A673 (cell line): ENCODE measurements around the gene ETV4. TPM values are rescaled to one million over a fixed set of nuclear protein-coding genes. Genes with fewer than 3 reads are reported as not detected.

Experiments used
- BruUV-seq: library from RNA; stranded (reverse); fragments of 400-500 nt; replicated peaks from 2 replicates; lab custom pipeline; 2021; lab: Mats Ljungman, UMichigan
- CTCF ChIA-PET: fragments of 300-600 bp; sonication (Branson Sonifier 250); formaldehyde crosslinking; loops from one replicate; lab custom pipeline; 2022; ENCODE audit warnings: antibody characterized with exemption; lab: Charles Lee
- POLR2A ChIA-PET: fragments of 300-600 bp; sonication (Branson Sonifier 250); formaldehyde crosslinking; loops from one replicate; lab custom pipeline; 2022; ENCODE audit warnings: antibody characterized with exemption; ENCODE audit not compliant: low non-redundant PET; lab: Charles Lee
- DNase-seq: peaks from one replicate; pipeline ENCODE4 v3.0.0-alpha.2; 2015; ENCODE audit warnings: low spot score
- H3K27ac ChIP-seq: fragments of 200-600 bp; sonication (generic); 2 replicates; pipeline ENCODE4 v1.5.1; 2016; ENCODE audit warnings: mixed run types, low read depth, mild to moderate bottlenecking, mixed read lengths, antibody characterized with exemption, low read length; ENCODE audit not compliant: poor library complexity, severe bottlenecking
- H3K27me3 ChIP-seq: fragments of 200-600 bp; sonication (generic); replicated peaks from 2 replicates; pipeline ENCODE4 v1.6.1; 2017; ENCODE audit warnings: mixed run types, low read depth, mild to moderate bottlenecking, mixed read lengths, antibody characterized with exemption, low read length; ENCODE audit not compliant: insufficient read depth, poor library complexity
- H3K36me3 ChIP-seq: fragments of 200-600 bp; sonication (generic); 2 replicates; pipeline ENCODE4 v1.6.1; 2016; ENCODE audit warnings: mixed run types, mild to moderate bottlenecking, mixed read lengths, antibody characterized with exemption, low read length; ENCODE audit not compliant: insufficient read depth, poor library complexity, severe bottlenecking
- H3K4me1 ChIP-seq: fragments of 200-600 bp; sonication (generic); 2 replicates; pipeline ENCODE4 v1.6.1; 2017; ENCODE audit warnings: mixed run types, mild to moderate bottlenecking, mixed read lengths, antibody characterized with exemption, low read length; ENCODE audit not compliant: insufficient read depth, poor library complexity, severe bottlenecking
- H3K4me3 ChIP-seq: fragments of 200-600 bp; sonication (generic); 2 replicates; pipeline ENCODE4 v1.5.1; 2016; ENCODE audit warnings: low read depth, mixed run types, mild to moderate bottlenecking, mixed read lengths, low read length; ENCODE audit not compliant: poor library complexity, severe bottlenecking
- H3K9me3 ChIP-seq: fragments of 200-600 bp; sonication (generic); 2 replicates; pipeline ENCODE4 v1.6.1; 2016; ENCODE audit warnings: mixed run types, low read depth, mild to moderate bottlenecking, mixed read lengths, antibody characterized with exemption, low read length; ENCODE audit not compliant: poor library complexity, severe bottlenecking
- EZH2 ChIP-seq: fragments of 200-600 bp; sonication (generic); IDR thresholded peaks from 2 replicates; pipeline ENCODE4 v1.6.1; 2017; ENCODE audit warnings: borderline replicate concordance, low read depth, mild to moderate bottlenecking, mixed read lengths, antibody characterized with exemption, low read length; ENCODE audit not compliant: poor library complexity, severe bottlenecking
- intact Hi-C: fragments of 100-400 bp; cut with micrococcal nuclease; formaldehyde crosslinking; loops from one replicate; pipeline ENCODE4 v1.10.0; 2022; ENCODE audit not compliant: unreplicated experiment
- total RNA-seq: library from RNA; stranded (reverse); gene quantifications from 2 replicates; pipeline ENCODE4 v1.2.3, GENCODE V29; 2021
- TF ChIP-seq, protein P1 (sequence below): fragments of 300-800, 200-600 bp; sonication (generic); conservative IDR thresholded peaks from 2 replicates; pipeline ENCODE4 v1.5.1; 2017; ENCODE audit warnings: low read depth, mild to moderate bottlenecking, antibody characterized with exemption, low read length, moderate library complexity, mixed read lengths

Gene ETV4
- total RNA-seq, 1 experiment from 2014 or later: 31.2 TPM

GRCh38 chr17:43490621-43491020 lies 55.5 kb downstream of the ETV4 start:
- Histone ChIP-seq H3K4me1 (no peaks in the 10 kb centered on the region), H3K36me3 (peaks cover 10% of the 10 kb centered on the region), H3K27me3 (no peaks in the 10 kb centered on the region), H3K9me3 (no peaks in the 10 kb centered on the region), H3K27ac (no peak overlapping the region), H3K4me3 (no peak overlapping the region)
- intact Hi-C loops: no loop called here
- TF ChIP-seq, protein P1, sequence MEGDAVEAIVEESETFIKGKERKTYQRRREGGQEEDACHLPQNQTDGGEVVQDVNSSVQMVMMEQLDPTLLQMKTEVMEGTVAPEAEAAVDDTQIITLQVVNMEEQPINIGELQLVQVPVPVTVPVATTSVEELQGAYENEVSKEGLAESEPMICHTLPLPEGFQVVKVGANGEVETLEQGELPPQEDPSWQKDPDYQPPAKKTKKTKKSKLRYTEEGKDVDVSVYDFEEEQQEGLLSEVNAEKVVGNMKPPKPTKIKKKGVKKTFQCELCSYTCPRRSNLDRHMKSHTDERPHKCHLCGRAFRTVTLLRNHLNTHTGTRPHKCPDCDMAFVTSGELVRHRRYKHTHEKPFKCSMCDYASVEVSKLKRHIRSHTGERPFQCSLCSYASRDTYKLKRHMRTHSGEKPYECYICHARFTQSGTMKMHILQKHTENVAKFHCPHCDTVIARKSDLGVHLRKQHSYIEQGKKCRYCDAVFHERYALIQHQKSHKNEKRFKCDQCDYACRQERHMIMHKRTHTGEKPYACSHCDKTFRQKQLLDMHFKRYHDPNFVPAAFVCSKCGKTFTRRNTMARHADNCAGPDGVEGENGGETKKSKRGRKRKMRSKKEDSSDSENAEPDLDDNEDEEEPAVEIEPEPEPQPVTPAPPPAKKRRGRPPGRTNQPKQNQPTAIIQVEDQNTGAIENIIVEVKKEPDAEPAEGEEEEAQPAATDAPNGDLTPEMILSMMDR: no peak
- no peak for TF ChIP-seq EZH2
- POLR2A ChIA-PET: no interaction called here
- DNase-seq: no peak
- BruUV-seq: no TSS peak
- CTCF ChIA-PET: no interaction called here

- H3K36me3 ChIP-seq: no peaks in the 10 kb centered on the region
- intact Hi-C loops: loop anchor here (1.0 to 5.0 kb wide), 3 partner anchors 90 to 157 kb away; no protein-coding TSS in a partner anchor
- no peaks in the 10 kb centered on the region for H3K4me1 ChIP-seq
- TF ChIP-seq, protein P1: peak; percentile 99
- TF ChIP-seq EZH2: no peak
- H3K27ac ChIP-seq: peak within 1 kb of the TSS; percentile 72
- no peaks in the 10 kb centered on the region for H3K27me3 ChIP-seq
- ChIA-PET POLR2A (interaction anchor here (0.6 to 1.0 kb wide), 2 partner anchors 90 to 116 kb away, joined by 3 to 5 read pairs; no protein-coding TSS in a partner anchor), CTCF (interaction anchor here (0.6 to 2.3 kb wide), 9 partner anchors 15 to 142 kb away, joined by 3 to 15 read pairs (median 4); partner anchors contain the start of gene ETV4)
- peak within 1 kb of the TSS; percentile 93 for H3K4me3 ChIP-seq
- BruUV-seq: TSS peak; percentile 72
- no peaks in the 10 kb centered on the region for H3K9me3 ChIP-seq
- DNase-seq: peak; percentile 94
These were observed 62.2 kb downstream of the ETV4 start, which contains the start of gene DHX8 for GRCh38 chr17:43483674-43484551. TSS of gene DHX8 (plus strand) at chr17:43483975. CDS start at chr17:43484038, 63 bp downstream.

GRCh38 chr17:43482103-43483012 lies 63.8 kb downstream of the ETV4 start:
- H3K36me3 ChIP-seq: no peaks in the 10 kb centered on the region
- DNase-seq: no peak
- TF ChIP-seq EZH2: no peak
- TF ChIP-seq, protein P1: no peak
- ChIA-PET CTCF (interaction anchor here (1.6 to 2.3 kb wide), 2 partner anchors 89 to 114 kb away, joined by 9 to 15 read pairs; no protein-coding TSS in a partner anchor), POLR2A (interaction anchor here (0.6 kb wide), 1 partner anchor 121 kb away, joined by 3 read pairs; no protein-coding TSS in a partner anchor)
- no peaks in the 10 kb centered on the region for H3K4me1 ChIP-seq
- no peak overlapping the region for H3K4me3 ChIP-seq
- no peaks in the 10 kb centered on the region for H3K9me3 ChIP-seq
- intact Hi-C loops: loop anchor here (1.0 to 5.0 kb wide), 3 partner anchors 88 to 155 kb away; no protein-coding TSS in a partner anchor
- no peaks in the 10 kb centered on the region for H3K27me3 ChIP-seq
- no TSS peak for BruUV-seq
- H3K27ac ChIP-seq: no peak overlapping the region
